ENCODE results near the gene CRADD.
"Not testable (repeated sequence)": the region's sequence is repeated elsewhere in the genome, so short reads cannot be mapped to it uniquely, and the experiment has no call there.

CRADD gene

DNA sequence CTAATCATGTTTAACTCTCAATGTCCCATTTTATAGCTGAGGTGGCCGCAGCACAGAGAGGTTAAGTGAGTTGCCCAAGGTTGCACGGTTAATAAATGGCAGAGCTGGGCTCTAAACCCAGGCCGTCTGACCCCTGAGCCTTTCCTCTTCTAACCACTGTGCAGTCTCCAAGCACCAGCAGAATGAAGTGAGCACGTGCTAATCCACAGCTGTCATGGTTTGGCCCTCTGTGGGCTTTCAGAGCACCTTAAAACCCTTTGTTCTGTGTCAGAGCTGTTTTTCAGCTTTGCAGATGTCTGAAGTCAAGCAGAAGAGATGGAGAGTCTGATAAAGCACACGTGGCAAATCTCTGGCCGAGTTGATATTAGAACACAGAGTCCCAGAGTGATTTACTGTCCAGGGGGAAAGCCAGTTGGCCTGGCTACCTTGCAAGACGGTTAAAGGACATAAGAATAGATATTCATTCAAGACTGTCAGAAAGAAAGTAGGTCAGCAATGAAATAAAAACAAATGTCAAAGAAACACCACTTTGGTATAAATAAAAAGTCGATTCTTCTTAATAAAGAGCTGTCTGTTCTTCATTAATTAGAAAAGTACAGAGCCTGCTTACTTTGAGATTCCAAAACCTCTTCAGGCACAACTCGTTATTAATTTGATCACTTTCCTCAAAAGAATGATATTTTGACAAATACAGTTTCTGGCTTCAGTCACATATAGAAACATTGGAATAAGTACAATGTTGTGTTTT is 107.3 kb downstream of the CRADD start:
- no peak for DNase-seq (ENCODE audit: low spot score)

GRCh38 chr12:93785249-93786010 is 108.3 kb downstream of the CRADD start:
- peak; percentile 78 for DNase-seq (ENCODE audit: low spot score)

DNA sequence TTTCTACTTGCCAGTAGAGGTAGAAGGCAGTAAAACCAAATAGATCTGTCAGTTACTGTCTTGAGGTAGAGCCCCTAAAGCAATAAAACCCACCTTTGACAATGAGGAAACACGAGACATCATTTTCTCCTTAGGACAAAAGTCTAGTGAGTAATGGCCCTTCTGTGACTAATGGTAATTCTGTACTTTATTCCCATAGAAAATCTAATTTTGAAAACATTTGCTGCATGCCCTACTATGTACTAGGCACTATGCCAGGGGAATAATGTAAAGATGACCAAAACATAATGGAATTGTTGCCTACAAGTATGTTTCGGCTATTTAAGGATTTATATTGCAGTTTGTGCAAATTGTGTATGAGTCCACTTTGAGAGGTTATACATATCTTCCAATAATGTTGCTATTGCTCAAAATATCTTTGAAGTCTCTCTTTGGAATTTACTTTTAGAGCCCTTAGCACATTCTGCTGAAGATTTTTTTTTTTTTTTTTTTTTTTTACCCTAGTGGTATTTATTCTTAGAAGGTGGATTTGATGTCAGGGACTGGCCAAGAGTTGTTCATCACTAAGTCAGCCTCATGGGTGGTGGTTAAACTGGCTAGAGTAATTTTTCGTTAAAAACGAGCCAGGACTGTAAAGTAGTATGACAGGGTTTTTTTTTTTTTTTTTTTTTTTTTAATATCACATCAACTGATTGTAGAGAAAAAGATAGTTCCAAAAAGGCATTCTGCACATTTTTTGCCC is 109.7 kb downstream of the CRADD start:
- no peak for DNase-seq (ENCODE audit: low spot score)

- no peak for DNase-seq (ENCODE audit: low spot score)
Observed at GRCh38 chr12:93788853-93789252, 111.7 kb downstream of the CRADD start.

GRCh38 chr12:93789767-93790166 is 112.6 kb downstream of the CRADD start:
- DNase-seq (ENCODE audit: low spot score): no peak

GRCh38 chr12:93790472-93791152 is 113.4 kb downstream of the CRADD start:
- DNase-seq (ENCODE audit: low spot score): peak; percentile 39

- DNase-seq (ENCODE audit: low spot score): no peak
Observed at GRCh38 chr12:93793007-93793406, 115.8 kb downstream of the CRADD start.

DNA sequence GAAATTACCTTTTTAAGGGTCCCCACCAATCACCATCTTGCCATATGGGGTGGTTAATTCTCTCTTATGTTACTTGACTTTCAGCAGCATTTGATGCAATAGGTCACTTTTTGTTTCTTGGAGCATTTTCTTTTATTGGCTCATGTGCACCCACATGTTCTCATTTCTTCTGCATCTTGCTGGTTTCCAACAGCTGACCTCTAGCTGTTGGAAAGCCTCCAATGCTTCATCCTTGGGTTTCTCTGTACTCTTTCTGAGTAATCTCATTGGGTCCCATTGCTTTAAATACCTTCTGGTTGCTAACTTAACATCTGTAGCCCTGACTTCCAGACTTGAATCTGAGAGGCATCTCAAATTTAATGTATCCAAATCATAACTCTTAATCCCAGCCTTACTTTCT is 116.8 kb downstream of the CRADD start:
- DNase-seq (ENCODE audit: low spot score): no peak

- no peak for DNase-seq (ENCODE audit: low spot score)
Observed at GRCh38 chr12:93794738-93795137, 117.6 kb downstream of the CRADD start.

GRCh38 chr12:93795352-93795751 is 118.2 kb downstream of the CRADD start:
- DNase-seq (ENCODE audit: low spot score): no peak

- no peak for DNase-seq (ENCODE audit: low spot score)
Observed at GRCh38 chr12:93796729-93797128, 119.6 kb downstream of the CRADD start.

- DNase-seq (ENCODE audit: low spot score): no peak
Observed at GRCh38 chr12:93798279-93799151, 121.3 kb downstream of the CRADD start.

- DNase-seq (ENCODE audit: low spot score): not testable (repeated sequence)
Observed at GRCh38 chr12:93801666-93802065, 124.5 kb downstream of the CRADD start.

GRCh38 chr12:93802293-93802692 is 125.1 kb downstream of the CRADD start:
- DNase-seq (ENCODE audit: low spot score): no peak

- peak; percentile 30 for DNase-seq (ENCODE audit: low spot score)
Observed at GRCh38 chr12:93802698-93803423, 125.7 kb downstream of the CRADD start.

GRCh38 chr12:93803424-93803807 is 126.2 kb downstream of the CRADD start:
- peak; percentile 65 for DNase-seq (ENCODE audit: low spot score)

GRCh38 chr12:93804392-93805179 is 127.4 kb downstream of the CRADD start:
- DNase-seq (ENCODE audit: low spot score): peak; percentile 20

GRCh38 chr12:93805736-93806141 is 128.6 kb downstream of the CRADD start:
- no peak for DNase-seq (ENCODE audit: low spot score)

DNA sequence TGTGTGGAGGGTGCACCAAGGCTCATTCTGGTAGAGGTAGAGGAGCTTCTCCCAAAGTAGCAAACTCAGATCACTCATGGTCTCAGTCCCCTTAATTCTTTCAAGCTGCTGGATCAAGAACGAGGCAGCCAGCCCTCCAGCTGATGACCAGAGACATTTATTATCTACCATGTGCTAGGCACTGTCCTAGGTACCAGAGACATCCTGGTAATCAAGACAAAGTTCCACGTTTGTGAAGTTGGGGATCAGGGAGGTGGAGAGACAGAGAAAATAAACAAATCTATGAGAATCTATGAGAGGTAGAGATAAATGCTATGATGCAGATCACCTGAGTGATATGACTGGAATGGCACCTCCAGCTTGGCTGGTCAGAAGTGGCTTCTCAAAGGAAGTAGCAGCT is 130.2 kb downstream of the CRADD start:
- DNase-seq (ENCODE audit: low spot score): no peak
